Measurements from ENCODE around the gene NR1H4.

- no peak for TF ChIP-seq SP1 (IDR thresholded peaks at IDR 0.05)
- TF ChIP-seq JUND (IDR thresholded peaks at IDR 0.05): no peak
- TF ChIP-seq CTCF (IDR thresholded peaks at IDR 0.05; ENCODE audit: low read depth, low read length, missing input control): no peak
- TF ChIP-seq, protein P1, sequence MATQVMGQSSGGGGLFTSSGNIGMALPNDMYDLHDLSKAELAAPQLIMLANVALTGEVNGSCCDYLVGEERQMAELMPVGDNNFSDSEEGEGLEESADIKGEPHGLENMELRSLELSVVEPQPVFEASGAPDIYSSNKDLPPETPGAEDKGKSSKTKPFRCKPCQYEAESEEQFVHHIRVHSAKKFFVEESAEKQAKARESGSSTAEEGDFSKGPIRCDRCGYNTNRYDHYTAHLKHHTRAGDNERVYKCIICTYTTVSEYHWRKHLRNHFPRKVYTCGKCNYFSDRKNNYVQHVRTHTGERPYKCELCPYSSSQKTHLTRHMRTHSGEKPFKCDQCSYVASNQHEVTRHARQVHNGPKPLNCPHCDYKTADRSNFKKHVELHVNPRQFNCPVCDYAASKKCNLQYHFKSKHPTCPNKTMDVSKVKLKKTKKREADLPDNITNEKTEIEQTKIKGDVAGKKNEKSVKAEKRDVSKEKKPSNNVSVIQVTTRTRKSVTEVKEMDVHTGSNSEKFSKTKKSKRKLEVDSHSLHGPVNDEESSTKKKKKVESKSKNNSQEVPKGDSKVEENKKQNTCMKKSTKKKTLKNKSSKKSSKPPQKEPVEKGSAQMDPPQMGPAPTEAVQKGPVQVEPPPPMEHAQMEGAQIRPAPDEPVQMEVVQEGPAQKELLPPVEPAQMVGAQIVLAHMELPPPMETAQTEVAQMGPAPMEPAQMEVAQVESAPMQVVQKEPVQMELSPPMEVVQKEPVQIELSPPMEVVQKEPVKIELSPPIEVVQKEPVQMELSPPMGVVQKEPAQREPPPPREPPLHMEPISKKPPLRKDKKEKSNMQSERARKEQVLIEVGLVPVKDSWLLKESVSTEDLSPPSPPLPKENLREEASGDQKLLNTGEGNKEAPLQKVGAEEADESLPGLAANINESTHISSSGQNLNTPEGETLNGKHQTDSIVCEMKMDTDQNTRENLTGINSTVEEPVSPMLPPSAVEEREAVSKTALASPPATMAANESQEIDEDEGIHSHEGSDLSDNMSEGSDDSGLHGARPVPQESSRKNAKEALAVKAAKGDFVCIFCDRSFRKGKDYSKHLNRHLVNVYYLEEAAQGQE (IDR thresholded peaks at IDR 0.05): no peak
- TF ChIP-seq NR2F2 (IDR thresholded peaks at IDR 0.05): no peak
- TF ChIP-seq, protein P2, sequence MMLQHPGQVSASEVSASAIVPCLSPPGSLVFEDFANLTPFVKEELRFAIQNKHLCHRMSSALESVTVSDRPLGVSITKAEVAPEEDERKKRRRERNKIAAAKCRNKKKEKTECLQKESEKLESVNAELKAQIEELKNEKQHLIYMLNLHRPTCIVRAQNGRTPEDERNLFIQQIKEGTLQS (IDR thresholded peaks at IDR 0.05): no peak
- no peak for TF ChIP-seq FOXA1 (IDR thresholded peaks at IDR 0.05)
- TF ChIP-seq GABPA (IDR thresholded peaks at IDR 0.05 in 1 of 2, conservative IDR thresholded peaks at IDR 0.05 in 1 of 2): no peak
- TF ChIP-seq TAF1 (conservative IDR thresholded peaks at IDR 0.05): no peak
- TF ChIP-seq HNF4A (conservative IDR thresholded peaks at IDR 0.05): no peak
- TF ChIP-seq, protein P3, sequence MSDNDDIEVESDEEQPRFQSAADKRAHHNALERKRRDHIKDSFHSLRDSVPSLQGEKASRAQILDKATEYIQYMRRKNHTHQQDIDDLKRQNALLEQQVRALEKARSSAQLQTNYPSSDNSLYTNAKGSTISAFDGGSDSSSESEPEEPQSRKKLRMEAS (IDR thresholded peaks at IDR 0.05): no peak
Measured at GRCh38 chr12:100572184-100572583, 98.5 kb downstream of the NR1H4 start.
